ENCODE measurements around the gene SFXN5.

Gene SFXN5

DNA sequence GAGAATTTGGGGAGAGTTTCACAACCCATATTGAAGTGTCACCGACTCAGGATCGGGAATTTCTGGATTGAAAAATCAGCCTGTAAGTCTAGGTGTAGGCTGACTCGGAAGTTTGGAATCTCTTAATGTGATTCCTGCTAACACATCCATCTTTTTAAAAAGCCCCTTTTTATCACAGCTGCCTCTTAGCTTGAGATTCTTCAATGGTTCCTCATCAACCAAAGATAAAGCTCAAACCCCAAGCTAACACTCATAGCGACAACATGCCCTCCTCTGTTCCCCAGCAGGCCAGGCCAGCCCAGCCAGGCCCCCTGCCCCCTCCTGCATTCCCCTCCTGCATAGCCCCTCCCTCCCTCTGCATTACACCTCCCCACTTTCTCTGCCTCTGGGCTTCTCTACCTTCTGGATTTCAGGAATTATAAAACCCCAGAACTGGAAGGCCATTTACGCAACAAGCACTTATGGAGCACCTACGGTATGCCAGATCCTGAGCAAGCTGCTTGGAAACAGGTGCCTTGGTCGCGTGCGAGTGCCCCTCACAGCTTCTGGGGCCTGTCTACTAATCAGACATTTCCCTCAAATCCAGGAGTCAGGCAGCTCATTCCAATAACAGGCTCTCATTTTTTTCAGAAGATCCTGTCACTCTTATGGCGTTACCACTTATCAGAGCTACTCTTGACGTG is 90.8 kb downstream of the SFXN5 start:
- TF ChIP-seq, protein P1, sequence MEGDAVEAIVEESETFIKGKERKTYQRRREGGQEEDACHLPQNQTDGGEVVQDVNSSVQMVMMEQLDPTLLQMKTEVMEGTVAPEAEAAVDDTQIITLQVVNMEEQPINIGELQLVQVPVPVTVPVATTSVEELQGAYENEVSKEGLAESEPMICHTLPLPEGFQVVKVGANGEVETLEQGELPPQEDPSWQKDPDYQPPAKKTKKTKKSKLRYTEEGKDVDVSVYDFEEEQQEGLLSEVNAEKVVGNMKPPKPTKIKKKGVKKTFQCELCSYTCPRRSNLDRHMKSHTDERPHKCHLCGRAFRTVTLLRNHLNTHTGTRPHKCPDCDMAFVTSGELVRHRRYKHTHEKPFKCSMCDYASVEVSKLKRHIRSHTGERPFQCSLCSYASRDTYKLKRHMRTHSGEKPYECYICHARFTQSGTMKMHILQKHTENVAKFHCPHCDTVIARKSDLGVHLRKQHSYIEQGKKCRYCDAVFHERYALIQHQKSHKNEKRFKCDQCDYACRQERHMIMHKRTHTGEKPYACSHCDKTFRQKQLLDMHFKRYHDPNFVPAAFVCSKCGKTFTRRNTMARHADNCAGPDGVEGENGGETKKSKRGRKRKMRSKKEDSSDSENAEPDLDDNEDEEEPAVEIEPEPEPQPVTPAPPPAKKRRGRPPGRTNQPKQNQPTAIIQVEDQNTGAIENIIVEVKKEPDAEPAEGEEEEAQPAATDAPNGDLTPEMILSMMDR (IDR thresholded peaks at IDR 0.05): no peak
- H3K4me3 ChIP-seq: no peak overlapping the region
- no peak overlapping the region for H3K27ac ChIP-seq
- no peak for DNase-seq (ENCODE audit: low spot score)

DNA sequence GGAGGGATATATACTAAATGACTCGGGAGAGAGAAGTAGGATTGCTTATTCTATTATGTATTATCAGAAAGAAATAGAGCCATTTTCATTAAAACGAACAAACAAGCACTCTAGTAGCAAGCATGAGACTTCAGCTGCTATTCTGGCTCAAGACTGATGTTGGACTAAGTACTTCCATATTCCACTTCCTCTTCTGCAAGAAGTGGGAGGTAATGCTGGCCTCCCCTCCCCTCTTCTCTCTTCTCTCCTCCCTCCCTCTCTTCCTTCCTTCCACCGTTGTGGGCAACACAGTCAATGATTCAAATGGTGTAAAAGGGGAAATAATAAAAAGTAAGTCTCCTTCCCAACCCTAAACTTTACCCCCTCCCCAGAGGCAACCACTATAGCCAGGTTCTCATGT is 91.6 kb downstream of the SFXN5 start:
- DNase-seq (ENCODE audit: low spot score): no peak
- TF ChIP-seq, protein P1 (IDR thresholded peaks at IDR 0.05): no peak
- Histone ChIP-seq H3K27ac (no peak overlapping the region), H3K4me3 (no peak overlapping the region)

GRCh38 chr2:72975017-72975416 is 96.5 kb downstream of the SFXN5 start:
- no peak for DNase-seq (ENCODE audit: low spot score)
- no peak overlapping the region for H3K4me3 ChIP-seq
- TF ChIP-seq, protein P1 (IDR thresholded peaks at IDR 0.05): no peak
- no peak overlapping the region for H3K27ac ChIP-seq

GRCh38 chr2:72974436-72974754 is 97.1 kb downstream of the SFXN5 start:
- Histone ChIP-seq H3K4me3 (no peak overlapping the region), H3K27ac (no peak overlapping the region)
- no peak for DNase-seq (ENCODE audit: low spot score)
- TF ChIP-seq, protein P1 (IDR thresholded peaks at IDR 0.05): no peak

DNA sequence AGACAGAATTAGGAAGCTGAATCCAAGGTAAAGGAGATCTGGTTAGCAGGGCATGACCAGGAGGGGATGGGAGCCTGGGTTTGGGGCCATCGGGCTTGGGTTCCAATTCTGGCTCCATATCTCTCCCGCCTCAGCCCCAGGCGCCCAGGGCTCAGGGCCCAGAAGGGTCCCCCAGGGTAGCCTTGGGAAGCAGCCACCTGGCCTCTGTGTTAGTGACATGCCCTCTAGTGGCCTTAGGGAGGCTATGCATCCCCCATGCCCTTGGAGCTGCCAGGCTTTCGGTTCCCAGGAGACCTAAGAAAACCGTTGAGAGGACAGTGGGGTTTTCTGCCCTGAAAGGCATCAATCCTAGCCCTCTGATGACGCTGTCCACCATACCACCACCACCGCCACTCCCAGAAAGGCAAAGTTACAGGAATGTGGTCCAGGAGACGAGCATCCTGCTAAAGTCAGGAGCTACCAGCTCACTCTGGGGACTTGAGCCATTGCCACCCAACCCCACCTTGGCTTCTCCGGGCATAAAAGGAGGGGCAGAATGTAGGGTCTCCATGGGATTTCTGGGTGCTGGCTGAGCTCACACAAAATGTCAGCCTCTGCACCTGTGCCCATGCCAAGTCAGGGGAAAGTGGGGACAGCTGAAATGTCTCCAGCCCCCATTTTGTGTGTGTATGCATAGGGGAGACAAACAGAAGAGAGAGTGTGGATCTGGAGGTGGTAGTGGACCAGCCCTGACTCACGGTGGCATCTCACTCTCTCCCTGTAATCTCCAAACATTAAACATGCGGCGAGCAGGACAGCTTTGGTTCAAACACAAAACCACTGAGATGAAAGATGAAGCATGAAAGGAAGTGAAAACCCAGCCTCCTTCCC is 97.7 kb downstream of the SFXN5 start:
- no peak overlapping the region for H3K27ac ChIP-seq
- no peak overlapping the region for H3K4me3 ChIP-seq
- no peak for DNase-seq (ENCODE audit: low spot score)
- TF ChIP-seq, protein P1 (IDR thresholded peaks at IDR 0.05): peak; percentile 58

- no peak overlapping the region for H3K27ac ChIP-seq
- no peak for DNase-seq (ENCODE audit: low spot score)
- H3K4me3 ChIP-seq: no peak overlapping the region
- TF ChIP-seq, protein P1 (IDR thresholded peaks at IDR 0.05): no peak
Measured at GRCh38 chr2:72973137-72973535, 98.4 kb downstream of the SFXN5 start.
